ENCODE measurements around the gene DPP3.
"Not testable (repeated sequence)": the region's sequence is repeated elsewhere in the genome, so short reads cannot be mapped to it uniquely, and the experiment has no call there.

The DPP3 gene

DNA sequence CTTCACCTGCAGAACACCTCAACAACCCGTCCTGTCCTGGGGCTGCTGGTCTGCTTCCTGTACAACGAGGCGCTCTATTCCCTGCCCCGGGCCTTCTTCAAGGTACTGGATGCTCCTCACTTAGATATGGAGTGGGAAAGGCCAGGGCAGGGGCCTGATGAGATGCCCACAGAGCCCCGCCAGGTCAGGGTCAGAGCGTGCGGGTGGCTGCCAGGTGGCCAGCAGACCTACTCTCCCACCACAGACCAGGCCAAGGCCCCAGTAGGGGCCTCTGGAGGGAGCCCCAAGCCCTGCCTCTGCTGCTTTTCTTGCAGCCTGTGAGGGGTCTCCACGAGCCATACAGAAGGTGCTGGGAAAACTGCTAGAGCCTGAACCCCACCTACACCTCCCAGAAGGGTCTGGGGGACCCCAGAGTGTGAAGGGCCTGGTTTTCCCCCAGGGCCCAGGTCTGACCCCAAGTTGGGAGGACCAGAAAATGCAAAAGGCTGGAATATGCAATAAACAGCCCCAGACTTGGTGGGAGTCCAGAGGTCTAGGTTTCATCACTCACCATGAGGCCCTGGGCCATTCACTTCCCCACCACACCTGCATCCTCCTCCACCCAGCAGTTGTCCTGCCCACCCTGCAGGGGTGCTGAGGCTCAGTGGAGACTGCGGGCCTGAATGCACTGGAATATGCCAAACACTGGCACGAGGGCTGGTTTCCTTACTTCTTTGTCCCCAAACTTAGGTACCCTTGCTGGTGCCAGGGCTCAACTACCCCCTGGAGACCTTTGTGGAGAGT lies 50.9 kb downstream of the DPP3 start:
- Mint-ChIP-seq H3K9me3 (no peaks in the 10 kb centered on the region), H3K36me3 (peaks cover 4% of the 10 kb centered on the region), H3K27me3 (no peaks in the 10 kb centered on the region), H3K4me1 (no peaks in the 10 kb centered on the region), H3K4me3 (no peak overlapping the region), H3K27ac (no peak overlapping the region)

DNA sequence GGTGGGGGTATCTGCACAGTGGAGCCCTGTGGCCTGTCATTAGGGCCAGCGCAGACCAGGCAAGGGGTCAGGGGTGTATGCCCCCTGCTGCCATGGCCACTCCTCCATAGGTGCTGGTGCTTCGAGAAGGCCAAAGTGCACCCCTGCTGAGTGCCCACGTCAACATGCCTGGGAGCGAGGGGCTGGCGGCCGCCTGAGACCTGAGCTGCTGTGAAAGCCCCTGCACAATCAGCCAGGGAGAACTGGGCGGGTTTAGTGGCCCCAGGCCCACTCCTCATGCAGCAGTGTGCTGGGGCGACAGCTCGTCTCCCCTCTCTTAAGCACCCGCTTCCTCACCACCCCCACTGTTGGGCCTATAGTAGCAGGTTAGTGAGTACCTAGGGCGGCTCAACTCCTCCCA lies 51.6 kb downstream of the DPP3 start:
- Mint-ChIP-seq H3K9me3 (no peaks in the 10 kb centered on the region), H3K4me3 (no peak overlapping the region), H3K4me1 (no peaks in the 10 kb centered on the region)

GRCh38 chr11:66532784-66533183 lies 52.5 kb downstream of the DPP3 start:
- Mint-ChIP-seq H3K27me3 (no peaks in the 10 kb centered on the region), H3K36me3 (peaks cover 6% of the 10 kb centered on the region), H3K9me3 (no peaks in the 10 kb centered on the region), H3K4me1 (no peaks in the 10 kb centered on the region), H3K4me3 (no peak overlapping the region), H3K27ac (no peak overlapping the region)

More for the DNA sequence above, 51.6 kb downstream of the DPP3 start:
- Mint-ChIP-seq H3K36me3 (peaks cover 4% of the 10 kb centered on the region), H3K27me3 (no peaks in the 10 kb centered on the region), H3K27ac (no peak overlapping the region)

DNA sequence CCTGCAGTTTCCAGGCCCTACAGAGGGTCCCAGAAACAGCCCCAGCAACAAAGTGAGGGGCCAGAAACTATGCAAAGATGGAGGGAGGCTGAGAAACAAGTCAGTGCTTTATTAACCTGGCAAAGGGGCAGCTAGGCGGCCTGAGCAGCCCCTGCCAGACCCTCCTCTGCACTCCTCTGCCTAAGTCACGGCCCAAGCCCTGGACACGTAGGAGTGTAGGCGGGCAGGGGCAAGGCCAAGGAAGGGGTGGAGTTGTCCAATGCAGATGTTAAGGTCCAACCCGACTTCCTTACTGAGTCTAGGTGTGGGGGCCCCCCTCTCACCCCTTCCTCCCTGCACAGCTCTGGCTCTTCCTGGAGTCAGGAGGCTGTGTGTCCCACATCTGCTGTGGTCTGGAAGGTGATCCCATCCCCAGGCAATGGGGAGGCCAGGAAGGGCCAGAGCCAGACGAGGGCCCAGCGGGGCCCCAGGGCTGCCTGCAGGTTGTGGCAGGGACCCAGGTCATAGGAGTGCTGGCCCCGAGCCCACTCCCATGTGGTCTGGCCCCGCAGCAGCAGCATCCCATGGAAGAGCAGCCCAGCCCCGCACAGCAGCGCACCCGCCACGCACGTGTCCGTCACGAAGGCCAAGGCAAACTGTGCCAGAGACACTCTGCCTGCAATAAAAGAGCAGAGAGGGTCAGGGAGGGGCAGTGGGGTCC lies 59.1 kb downstream of the DPP3 start:
- Mint-ChIP-seq H3K4me1 (peaks cover 32% of the 10 kb centered on the region), H3K27me3 (no peaks in the 10 kb centered on the region), H3K36me3 (peaks cover 7% of the 10 kb centered on the region), H3K27ac (no peak overlapping the region), H3K9me3 (no peaks in the 10 kb centered on the region), H3K4me3 (no peak overlapping the region)

DNA sequence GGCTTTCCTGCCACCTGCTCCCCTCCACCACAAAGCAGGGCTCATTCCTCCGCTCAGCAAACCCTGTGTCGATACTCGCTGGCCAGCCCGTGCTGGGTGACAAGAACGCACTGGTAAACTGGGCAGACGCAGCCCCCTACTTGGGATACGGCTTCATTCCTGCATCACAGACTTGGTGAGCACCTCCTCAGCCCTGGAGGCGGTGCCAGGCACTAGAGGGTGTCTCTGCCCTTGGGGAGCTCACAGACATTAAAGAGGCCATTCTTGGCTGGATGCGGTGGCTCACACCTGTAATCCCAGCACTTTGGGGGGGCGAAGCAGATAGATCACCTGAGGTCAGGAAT lies 59.6 kb downstream of the DPP3 start:
- Mint-ChIP-seq H3K9me3 (no peaks in the 10 kb centered on the region), H3K36me3 (peaks cover 7% of the 10 kb centered on the region), H3K27me3 (no peaks in the 10 kb centered on the region), H3K27ac (no peak overlapping the region), H3K4me1 (peaks cover 37% of the 10 kb centered on the region), H3K4me3 (no peak overlapping the region)

- not testable (repeated sequence) for H3K9me3 Mint-ChIP-seq, H3K27ac Mint-ChIP-seq, H3K4me3 Mint-ChIP-seq, H3K27me3 Mint-ChIP-seq, H3K36me3 Mint-ChIP-seq
- H3K4me1 Mint-ChIP-seq, result peaks cover 44% of the 10 kb centered on the region
Observed at GRCh38 chr11:66540598-66540997, 60.4 kb downstream of the DPP3 start.

DNA sequence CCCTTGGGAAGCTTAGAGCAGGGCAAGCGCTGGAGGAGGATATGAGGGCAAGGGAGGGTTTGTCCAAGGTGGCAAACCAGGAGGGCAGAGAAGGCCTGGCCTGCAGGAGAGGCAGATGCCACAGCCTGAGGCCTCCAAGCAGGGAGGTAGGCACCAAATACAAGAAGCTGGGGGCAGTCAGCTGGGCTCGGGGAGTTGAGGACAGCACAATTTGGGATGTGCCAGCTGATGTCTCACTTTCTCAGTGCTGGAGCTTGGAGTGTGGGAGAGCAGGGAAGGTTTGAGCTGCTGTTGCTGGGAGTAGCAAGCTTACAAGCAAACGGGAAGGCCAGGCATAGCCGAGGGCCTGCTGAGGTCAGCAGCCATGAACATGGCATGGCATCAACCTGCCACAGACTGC lies 61.7 kb downstream of the DPP3 start:
- H3K27ac Mint-ChIP-seq, result peak overlapping the region; percentile 47
- no peaks in the 10 kb centered on the region for H3K27me3 Mint-ChIP-seq
- peak overlapping the region; percentile 48 for H3K4me3 Mint-ChIP-seq
- no peaks in the 10 kb centered on the region for H3K9me3 Mint-ChIP-seq
- peaks cover 7% of the 10 kb centered on the region for H3K36me3 Mint-ChIP-seq
- H3K4me1 Mint-ChIP-seq, result peaks cover 44% of the 10 kb centered on the region

DNA sequence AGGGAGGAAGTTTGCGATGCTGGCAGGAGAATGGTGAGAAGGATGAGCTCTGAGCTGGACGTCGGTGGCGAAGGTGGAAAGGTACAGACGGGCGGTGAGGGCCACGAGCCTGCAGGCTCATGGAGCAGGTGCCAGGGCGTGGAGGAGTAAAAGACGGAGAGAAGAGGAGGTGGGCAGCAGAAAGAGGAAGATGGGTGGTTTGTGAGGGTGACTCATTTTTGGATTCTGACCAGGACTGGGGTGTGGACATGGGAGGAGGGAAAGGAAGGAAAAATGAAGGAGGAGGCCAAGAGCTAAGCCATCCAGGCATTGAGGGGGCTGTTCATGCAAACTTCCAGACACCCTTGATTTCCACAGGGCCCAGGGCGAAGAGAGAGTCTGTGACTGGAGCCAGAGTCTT lies 62.1 kb downstream of the DPP3 start:
- H3K4me3 Mint-ChIP-seq, result peak overlapping the region; percentile 71
- peaks cover 44% of the 10 kb centered on the region for H3K4me1 Mint-ChIP-seq
- H3K9me3 Mint-ChIP-seq, result no peaks in the 10 kb centered on the region
- peaks cover 5% of the 10 kb centered on the region for H3K36me3 Mint-ChIP-seq
- peak overlapping the region; percentile 47 for H3K27ac Mint-ChIP-seq
- no peaks in the 10 kb centered on the region for H3K27me3 Mint-ChIP-seq

DNA sequence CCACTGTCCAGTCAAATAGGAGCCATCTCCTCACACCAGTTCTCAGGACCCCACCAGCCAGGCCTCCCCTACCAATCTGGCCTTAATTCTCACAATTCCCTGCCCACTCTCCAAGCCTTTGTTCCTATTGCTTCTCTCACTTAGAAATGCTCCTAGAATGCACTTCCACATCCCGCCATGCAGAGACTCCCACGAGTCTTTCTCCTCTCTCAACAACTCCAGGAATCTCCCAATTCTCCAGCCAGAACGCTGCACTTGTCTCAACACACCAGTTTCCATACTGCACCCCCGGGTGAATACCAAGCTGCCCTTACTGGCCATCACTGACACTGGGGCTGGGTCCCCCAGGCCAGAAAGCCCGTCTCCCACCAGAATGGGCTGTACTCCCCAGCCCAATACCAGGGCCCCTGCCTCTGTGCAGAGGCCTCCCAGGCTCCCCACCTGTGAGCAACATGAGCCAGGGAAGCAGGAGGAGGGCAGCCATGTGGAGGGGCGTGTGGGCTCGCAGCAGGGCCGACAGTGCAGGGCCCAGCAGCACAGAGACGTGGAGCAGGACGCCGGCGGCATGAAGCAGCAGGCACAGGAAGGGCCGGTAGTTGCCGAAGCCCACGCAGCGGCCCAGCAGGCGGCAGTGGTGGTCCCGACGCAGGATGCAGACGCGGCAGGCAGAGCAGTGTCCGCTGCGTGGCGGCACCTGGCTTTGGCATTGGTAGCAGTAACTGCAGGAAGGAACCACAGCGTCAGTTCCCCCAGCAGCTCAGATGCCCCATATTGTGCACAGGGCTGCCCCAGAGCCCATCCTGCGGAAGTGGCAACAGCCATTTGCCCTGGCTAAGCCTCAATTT lies 63.3 kb downstream of the DPP3 start:
- Mint-ChIP-seq H3K4me1 (peaks cover 44% of the 10 kb centered on the region), H3K4me3 (peak overlapping the region; percentile 71), H3K27me3 (no peaks in the 10 kb centered on the region), H3K9me3 (no peaks in the 10 kb centered on the region), H3K36me3 (peaks cover 4% of the 10 kb centered on the region), H3K27ac (peak overlapping the region; percentile 92)

GRCh38 chr11:66544952-66545351 lies 64.7 kb downstream of the DPP3 start:
- H3K4me3 Mint-ChIP-seq, result peak overlapping the region; percentile 87
- H3K27ac Mint-ChIP-seq, H3K36me3 Mint-ChIP-seq, H3K27me3 Mint-ChIP-seq, H3K9me3 Mint-ChIP-seq: not testable (repeated sequence)
- H3K4me1 Mint-ChIP-seq, result peaks cover 44% of the 10 kb centered on the region

DNA sequence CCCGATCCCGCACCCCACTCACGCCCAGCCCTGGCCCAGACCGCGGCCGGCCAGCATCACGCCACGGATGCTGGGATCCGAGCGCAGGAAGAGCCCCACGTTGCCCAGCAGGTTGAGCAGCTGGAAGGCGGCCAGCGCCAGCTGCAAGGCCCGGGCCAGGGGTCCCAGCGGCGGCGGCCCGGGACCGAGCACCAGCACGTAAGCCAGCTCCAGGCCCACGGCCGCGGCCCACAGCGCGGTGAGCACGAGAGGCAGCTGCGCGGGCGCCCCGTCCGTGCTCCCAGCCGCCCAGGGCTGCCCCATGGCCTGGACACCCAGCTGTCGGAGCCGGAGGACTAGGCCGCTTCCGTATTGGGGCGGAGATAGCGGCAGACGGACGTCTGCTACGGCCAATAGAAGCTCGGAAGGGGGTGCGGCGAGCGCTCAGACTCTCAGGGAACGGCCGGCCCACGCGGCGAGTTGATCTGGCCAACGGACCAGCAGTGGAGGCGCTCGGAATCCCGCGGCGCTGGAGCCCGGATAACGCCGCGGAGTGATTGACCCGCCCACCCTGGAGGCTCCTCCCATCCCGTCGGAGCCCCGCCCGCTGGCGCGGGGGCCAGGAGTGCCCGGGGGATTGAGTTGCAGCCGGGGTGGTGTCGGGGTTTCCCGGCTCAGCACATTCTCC lies 65.6 kb downstream of the DPP3 start, which contains the start of gene ZDHHC24:
Gene ZDHHC24 (minus strand): TSS at position 348 of the 667 bp plus-strand sequence. CDS start 45 bp downstream, at position 303.
- peaks cover 3% of the 10 kb centered on the region for H3K36me3 Mint-ChIP-seq
- H3K4me3 Mint-ChIP-seq, result peak within 1 kb of the TSS; percentile 87
- H3K27ac Mint-ChIP-seq, result peak within 1 kb of the TSS; percentile 92
- no peaks in the 10 kb centered on the region for H3K27me3 Mint-ChIP-seq
- H3K9me3 Mint-ChIP-seq, result no peaks in the 10 kb centered on the region
- H3K4me1 Mint-ChIP-seq, result peaks cover 44% of the 10 kb centered on the region

- peaks cover 38% of the 10 kb centered on the region for H3K4me1 Mint-ChIP-seq
- peak within 1 kb of the TSS; percentile 24 for H3K27ac Mint-ChIP-seq
- H3K9me3 Mint-ChIP-seq, result no peaks in the 10 kb centered on the region
Observed at GRCh38 chr11:66546368-66546965, 66.2 kb downstream of the DPP3 start, which contains the start of gene ACTN3. TSS of gene ACTN3 (plus strand) at chr11:66546903. CDS start at chr11:66546938, 35 bp downstream.

GRCh38 chr11:66546966-66547661 lies 66.9 kb downstream of the DPP3 start:
- Mint-ChIP-seq H3K27ac (no peak overlapping the region), H3K9me3 (no peaks in the 10 kb centered on the region), H3K4me1 (peaks cover 32% of the 10 kb centered on the region), H3K36me3 (no peaks in the 10 kb centered on the region), H3K4me3 (peak overlapping the region; percentile 86), H3K27me3 (no peaks in the 10 kb centered on the region)

More at GRCh38 chr11:66546368-66546965, 66.2 kb downstream of the DPP3 start, which contains the start of gene ACTN3:
- Mint-ChIP-seq H3K27me3 (no peaks in the 10 kb centered on the region), H3K4me3 (peak within 1 kb of the TSS; percentile 86), H3K36me3 (peaks cover 2% of the 10 kb centered on the region)

GRCh38 chr11:66547662-66548009 lies 67.4 kb downstream of the DPP3 start:
- Mint-ChIP-seq H3K9me3 (no peaks in the 10 kb centered on the region), H3K4me3 (no peak overlapping the region), H3K27ac (no peak overlapping the region), H3K36me3 (no peaks in the 10 kb centered on the region), H3K27me3 (no peaks in the 10 kb centered on the region), H3K4me1 (peaks cover 27% of the 10 kb centered on the region)

All from activated naive CD4-positive, alpha-beta T cell treated with anti-CD3 and anti-CD28 coated beads, Interleukin-2, amount 50 U/mL, for 24 hours (primary cell).